Smooth muscle cell (in vitro differentiated cells): Measurements from ENCODE around the gene ATF6. TPM values are rescaled to one million over a fixed set of nuclear protein-coding genes. Genes with fewer than 3 reads are reported as not detected.

Experiments
- DNase-seq: peaks from one replicate; lab custom pipeline; 2025; ENCODE audit not compliant: unreplicated experiment; lab: John Stamatoyannopoulos, UW
- H2AFZ ChIP-seq: fragments of 200-600 bp; sonication (generic); 2 replicates; pipeline ENCODE4 v1.6.0; 2016; ENCODE audit warnings: antibody characterized with exemption, low read depth, mild to moderate bottlenecking
- H3F3A ChIP-seq: fragments of 200-600 bp; sonication (generic); 2 replicates; pipeline ENCODE4 v1.6.0; 2017; ENCODE audit warnings: antibody characterized with exemption, low read depth
- H3K27ac ChIP-seq: fragments of 200-600 bp; sonication (generic); 2 replicates; pipeline ENCODE4 v1.5.1; 2016; ENCODE audit warnings: low read depth, mild to moderate bottlenecking
- H3K27me3 ChIP-seq: fragments of 200-600 bp; sonication (generic); 2 replicates; pipeline ENCODE4 v1.6.1; 2016; ENCODE audit warnings: low read depth, mild to moderate bottlenecking
- H3K36me3 ChIP-seq: fragments of 200-600 bp; sonication (generic); 2 replicates; pipeline ENCODE4 v1.5.1; 2016; ENCODE audit warnings: low read depth
- H3K4me1 ChIP-seq: fragments of 200-600 bp; sonication (generic); 2 replicates; pipeline ENCODE4 v1.5.1; 2016; ENCODE audit warnings: low read depth
- H3K4me2 ChIP-seq: fragments of 200-600 bp; sonication (generic); 2 replicates; pipeline ENCODE4 v1.6.0; 2016; ENCODE audit warnings: mild to moderate bottlenecking
- H3K4me3 ChIP-seq: fragments of 200-600 bp; sonication (generic); 2 replicates; pipeline ENCODE4 v1.5.1; 2016; ENCODE audit warnings: mild to moderate bottlenecking
- H3K79me2 ChIP-seq: fragments of 200-600 bp; sonication (generic); 2 replicates; pipeline ENCODE4 v1.6.0; 2016; ENCODE audit warnings: low read depth, mild to moderate bottlenecking
- H3K9ac ChIP-seq: fragments of 200-600 bp; sonication (generic); 2 replicates; pipeline ENCODE4 v1.6.0; 2016; ENCODE audit warnings: low read depth
- H3K9me3 ChIP-seq: fragments of 200-600 bp; sonication (generic); replicated peaks from 2 replicates; pipeline ENCODE4 v1.5.1; 2016; ENCODE audit warnings: low read depth
- H4K20me1 ChIP-seq: fragments of 200-600 bp; sonication (generic); 2 replicates; pipeline ENCODE4 v1.6.0; 2016; ENCODE audit warnings: low read depth
- CTCF ChIP-seq: fragments of 200-600 bp; sonication (generic); IDR thresholded peaks from 2 replicates; pipeline ENCODE4 v1.5.1; 2017; ENCODE audit warnings: borderline replicate concordance, mild to moderate bottlenecking, antibody characterized with exemption; ENCODE audit not compliant: insufficient read depth, poor library complexity, severe bottlenecking
- WGBS: methylation state at CpG from one replicate; pipeline ENCODE4 v1.1.7; 2016; ENCODE audit warnings: low lambda C conversion rate; 5-methylcytosine and 5-hydroxymethylcytosine counted together
- polyA plus RNA-seq: library from polyadenylated mRNA; unstranded; fragments of >200 nt; fragmentation: Nextera tagmentation; extraction: Ambion mirVana; gene quantifications from 2 replicates; pipeline ENCODE4 v1.2.1, GENCODE V29; 2016
- total RNA-seq: library from RNA; depleted of rRNA; stranded (reverse); fragments of >200 nt; gene quantifications from 2 replicates; pipeline ENCODE4 v1.2.3, GENCODE V29; 2014

The ATF6 gene
- total and polyA plus RNA-seq, 2 experiments from 2014 or later, result 7.8 to 22.9 TPM

GRCh38 chr1:161834967-161835550 is 68.9 kb downstream of the ATF6 start:
- no peaks in the 10 kb centered on the region for H3K4me1 ChIP-seq
- H3K9me3 ChIP-seq, result no peaks in the 10 kb centered on the region
- no peak for TF ChIP-seq CTCF
- H4K20me1 ChIP-seq, result no peaks in the 10 kb centered on the region
- no peak overlapping the region for H3K4me3 ChIP-seq
- no peak overlapping the region for H2AFZ ChIP-seq
- H3K79me2 ChIP-seq, result no peaks in the 10 kb centered on the region
- H3K9ac ChIP-seq, result no peak overlapping the region
- no peak for DNase-seq
- H3K36me3 ChIP-seq, result no peaks in the 10 kb centered on the region
- WGBS, result 87% methylated on average over 2 of the region's 2 CpGs
- H3K4me2 ChIP-seq, result no peak overlapping the region
- no peaks in the 10 kb centered on the region for H3F3A ChIP-seq
- H3K27me3 ChIP-seq, result no peaks in the 10 kb centered on the region
- no peak overlapping the region for H3K27ac ChIP-seq

- no peaks in the 10 kb centered on the region for H3K4me1 ChIP-seq
- no peak overlapping the region for H3K27ac ChIP-seq
- no peaks in the 10 kb centered on the region for H3K79me2 ChIP-seq
- no peaks in the 10 kb centered on the region for H3F3A ChIP-seq
- H3K4me3 ChIP-seq, result no peak overlapping the region
- no peaks in the 10 kb centered on the region for H3K27me3 ChIP-seq
- no peaks in the 10 kb centered on the region for H3K36me3 ChIP-seq
- no peak for TF ChIP-seq CTCF
- no peak overlapping the region for H3K4me2 ChIP-seq
- no peaks in the 10 kb centered on the region for H4K20me1 ChIP-seq
- H3K9ac ChIP-seq, result no peak overlapping the region
- no peak for DNase-seq
- no peaks in the 10 kb centered on the region for H3K9me3 ChIP-seq
- H2AFZ ChIP-seq, result no peak overlapping the region
- WGBS, result 79% methylated on average over 5 of the region's 5 CpGs
These were observed 69.9 kb downstream of the ATF6 start for GRCh38 chr1:161836018-161836417.

GRCh38 chr1:161838362-161838761 is 72.2 kb downstream of the ATF6 start:
- Histone ChIP-seq H3K27ac (no peak overlapping the region), H3K9me3 (no peaks in the 10 kb centered on the region), H3K4me1 (no peaks in the 10 kb centered on the region), H3F3A (no peaks in the 10 kb centered on the region), H3K27me3 (no peaks in the 10 kb centered on the region), H3K36me3 (peaks cover 1% of the 10 kb centered on the region), H4K20me1 (no peaks in the 10 kb centered on the region), H3K4me3 (no peak overlapping the region), H3K4me2 (no peak overlapping the region), H3K9ac (no peak overlapping the region), H2AFZ (no peak overlapping the region), H3K79me2 (no peaks in the 10 kb centered on the region)
- 96% methylated on average over 3 of the region's 3 CpGs for WGBS
- no peak for DNase-seq
- no peak for TF ChIP-seq CTCF

- Histone ChIP-seq H3K79me2 (no peaks in the 10 kb centered on the region), H3K4me2 (no peak overlapping the region), H3K27me3 (no peaks in the 10 kb centered on the region), H3K4me1 (no peaks in the 10 kb centered on the region), H3K4me3 (no peak overlapping the region), H3K9me3 (no peaks in the 10 kb centered on the region), H4K20me1 (no peaks in the 10 kb centered on the region), H3F3A (no peaks in the 10 kb centered on the region), H2AFZ (no peak overlapping the region), H3K9ac (no peak overlapping the region), H3K27ac (no peak overlapping the region), H3K36me3 (peaks cover 5% of the 10 kb centered on the region)
- TF ChIP-seq CTCF, result no peak
- no peak for DNase-seq
These were observed 72.8 kb downstream of the ATF6 start for GRCh38 chr1:161838885-161839284.
